Fibroblast of mammary gland (primary cell): ENCODE measurements around the gene LRP1.

Experiments
- DNase-seq: peaks from one replicate; pipeline ENCODE4 v3.0.0-alpha.2; 2010; ENCODE audit warnings: low read depth
- H3K4me3 ChIP-seq: 2 replicates; pipeline ENCODE4 v1.5.1; 2011; ENCODE audit warnings: low read depth, mild to moderate bottlenecking, low read length, moderate library complexity; ENCODE audit not compliant: control insufficient read depth
- CTCF ChIP-seq: conservative IDR thresholded peaks from 2 replicates; pipeline ENCODE4 v1.5.1; 2011; ENCODE audit warnings: low read depth, low read length, inconsistent platforms; ENCODE audit not compliant: control insufficient read depth, insufficient read depth

Gene LRP1

DNA sequence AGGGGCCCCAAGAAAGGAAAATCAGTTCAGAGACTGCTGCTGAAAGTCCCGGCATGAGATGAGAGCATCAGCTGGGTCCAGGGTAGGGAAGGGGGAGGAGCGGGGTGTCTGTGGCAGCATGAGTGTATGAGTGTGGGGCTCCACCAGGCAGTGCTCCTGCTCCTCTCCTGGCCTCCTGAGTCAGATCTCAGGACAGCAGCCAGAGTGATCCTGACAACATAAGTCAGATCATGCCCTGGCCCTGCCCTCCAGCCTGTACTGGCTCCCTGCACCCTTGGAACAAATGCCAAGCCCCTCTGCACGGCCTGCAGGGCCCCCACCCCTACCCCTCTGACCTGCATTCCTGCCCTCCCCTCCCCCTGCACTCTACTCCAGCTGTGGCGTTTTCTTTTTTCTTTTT lies 43.4 kb downstream of the LRP1 start:
- TF ChIP-seq CTCF = no peak
- H3K4me3 ChIP-seq = no peak overlapping the region
- peak; percentile 94 for DNase-seq

DNA sequence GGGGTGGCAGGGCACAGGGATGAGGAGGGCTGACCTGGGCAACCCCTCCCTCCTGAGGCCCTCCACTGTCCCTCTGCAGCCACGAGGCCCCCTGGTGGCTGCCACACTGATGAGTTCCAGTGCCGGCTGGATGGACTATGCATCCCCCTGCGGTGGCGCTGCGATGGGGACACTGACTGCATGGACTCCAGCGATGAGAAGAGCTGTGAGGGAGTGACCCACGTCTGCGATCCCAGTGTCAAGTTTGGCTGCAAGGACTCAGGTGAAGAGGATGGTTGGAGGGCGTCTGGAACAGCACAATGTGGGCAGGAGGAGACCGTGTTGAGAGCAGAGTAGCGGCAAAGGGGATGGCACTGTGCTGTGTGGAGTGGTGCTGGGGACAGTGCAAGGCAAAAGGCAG lies 44.8 kb downstream of the LRP1 start:
- peak; percentile 42 for TF ChIP-seq CTCF
- no peak overlapping the region for H3K4me3 ChIP-seq
- no peak for DNase-seq

DNA sequence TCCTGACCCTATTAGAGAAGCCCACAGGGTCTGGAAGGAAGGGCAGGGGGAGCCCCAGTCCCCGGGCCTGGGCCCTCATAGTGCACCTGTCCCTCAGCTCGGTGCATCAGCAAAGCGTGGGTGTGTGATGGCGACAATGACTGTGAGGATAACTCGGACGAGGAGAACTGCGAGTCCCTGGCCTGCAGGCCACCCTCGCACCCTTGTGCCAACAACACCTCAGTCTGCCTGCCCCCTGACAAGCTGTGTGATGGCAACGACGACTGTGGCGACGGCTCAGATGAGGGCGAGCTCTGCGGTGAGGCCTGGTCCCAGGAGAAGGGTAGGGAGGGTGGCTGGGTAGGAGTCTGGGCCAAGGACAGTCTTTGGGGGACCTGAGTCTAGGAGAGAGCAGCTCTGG lies 45.4 kb downstream of the LRP1 start:
- no peak overlapping the region for H3K4me3 ChIP-seq
- no peak for DNase-seq
- TF ChIP-seq CTCF = no peak

DNA sequence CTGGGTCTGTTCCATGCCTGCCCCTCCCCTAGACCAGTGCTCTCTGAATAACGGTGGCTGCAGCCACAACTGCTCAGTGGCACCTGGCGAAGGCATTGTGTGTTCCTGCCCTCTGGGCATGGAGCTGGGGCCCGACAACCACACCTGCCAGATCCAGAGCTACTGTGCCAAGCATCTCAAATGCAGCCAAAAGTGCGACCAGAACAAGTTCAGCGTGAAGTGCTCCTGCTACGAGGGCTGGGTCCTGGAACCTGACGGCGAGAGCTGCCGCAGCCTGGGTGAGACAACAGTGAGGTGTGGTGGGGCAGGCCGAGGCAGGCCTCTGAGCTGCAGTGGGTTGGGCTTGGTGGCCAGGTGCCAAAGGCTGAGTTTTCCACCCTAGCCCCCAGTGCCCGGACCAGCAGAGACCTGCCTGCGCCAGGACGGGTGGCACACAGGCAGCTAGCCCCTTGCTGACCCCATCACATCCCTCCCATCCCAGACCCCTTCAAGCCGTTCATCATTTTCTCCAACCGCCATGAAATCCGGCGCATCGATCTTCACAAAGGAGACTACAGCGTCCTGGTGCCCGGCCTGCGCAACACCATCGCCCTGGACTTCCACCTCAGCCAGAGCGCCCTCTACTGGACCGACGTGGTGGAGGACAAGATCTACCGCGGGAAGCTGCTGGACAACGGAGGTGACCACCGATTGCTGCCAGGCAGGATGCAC lies 47.3 kb downstream of the LRP1 start:
- peak; percentile 85 for DNase-seq
- no peak overlapping the region for H3K4me3 ChIP-seq
- TF ChIP-seq CTCF = peak; percentile 83

DNA sequence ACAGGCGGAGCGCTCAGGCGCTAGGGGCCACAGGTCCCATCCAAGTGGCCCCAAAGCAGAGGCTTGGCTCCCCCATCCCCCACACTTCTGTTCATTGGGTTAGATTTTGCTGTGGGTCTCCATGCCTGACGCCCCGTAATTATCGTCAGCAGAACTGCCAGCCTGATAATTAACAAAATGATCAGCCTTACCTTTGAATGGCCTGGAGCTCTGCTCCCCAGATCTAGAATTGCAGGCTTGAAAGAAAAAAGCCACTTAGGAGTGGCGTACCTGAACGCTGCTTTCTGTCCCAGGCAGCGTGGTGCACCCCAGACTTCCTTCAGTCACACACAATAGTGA lies 47.8 kb downstream of the LRP1 start:
- no peak for TF ChIP-seq CTCF
- no peak for DNase-seq
- H3K4me3 ChIP-seq = no peak overlapping the region

GRCh38 chr12:57176846-57177245 lies 48.6 kb downstream of the LRP1 start:
- no peak for TF ChIP-seq CTCF
- peak; percentile 56 for DNase-seq

DNA sequence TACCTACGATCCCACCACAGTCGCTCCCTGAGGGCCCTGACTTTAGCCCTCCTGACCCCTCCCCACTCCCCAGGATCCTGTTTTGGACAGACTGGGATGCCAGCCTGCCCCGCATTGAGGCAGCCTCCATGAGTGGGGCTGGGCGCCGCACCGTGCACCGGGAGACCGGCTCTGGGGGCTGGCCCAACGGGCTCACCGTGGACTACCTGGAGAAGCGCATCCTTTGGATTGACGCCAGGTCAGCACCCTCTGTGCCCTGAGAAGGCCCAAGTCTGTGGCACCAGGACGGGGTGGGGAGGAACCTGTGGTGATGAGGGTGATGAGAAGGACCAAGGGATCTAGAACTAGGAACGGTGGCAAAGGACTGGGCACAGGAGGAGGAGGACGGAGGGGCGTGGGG lies 49.1 kb downstream of the LRP1 start:
- no peak for TF ChIP-seq CTCF
- DNase-seq = no peak
- no peak overlapping the region for H3K4me3 ChIP-seq

More at GRCh38 chr12:57176846-57177245, 48.6 kb downstream of the LRP1 start:
- no peak overlapping the region for H3K4me3 ChIP-seq
